Fibroblast of skin of abdomen (primary cell): ENCODE data around the gene BNC2.

Experiments used
- DNase-seq: peaks from one replicate; pipeline ENCODE4 v3.0.0-alpha.2; 2013

BNC2 gene

DNA sequence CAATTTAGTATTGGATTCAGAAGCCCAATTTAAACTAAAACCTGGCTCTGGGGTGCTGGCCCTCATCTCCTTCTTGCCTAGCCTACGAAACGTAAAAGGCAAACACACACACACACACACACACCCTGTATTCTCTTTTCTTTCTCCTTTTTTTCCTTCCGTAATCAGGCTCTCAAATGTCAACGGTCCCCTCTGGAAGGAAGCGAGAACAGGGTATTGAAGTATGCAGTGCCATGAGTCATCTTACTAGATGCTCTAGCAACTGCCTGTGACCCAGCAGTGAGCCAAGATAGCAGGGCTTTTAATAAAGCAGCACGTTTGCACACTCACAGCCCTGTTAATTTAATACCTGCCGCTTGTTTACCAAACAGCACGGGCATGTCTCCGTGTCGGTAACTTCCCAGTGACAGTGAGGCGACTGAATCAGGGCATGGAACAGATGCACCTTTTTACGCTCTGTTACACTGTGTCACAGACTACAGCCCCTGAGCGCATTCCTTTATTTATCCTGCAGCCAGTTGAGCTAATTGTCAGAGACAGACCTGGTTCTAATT is 243.8 kb downstream of the BNC2 start:
- DNase-seq: peak; percentile 83

DNA sequence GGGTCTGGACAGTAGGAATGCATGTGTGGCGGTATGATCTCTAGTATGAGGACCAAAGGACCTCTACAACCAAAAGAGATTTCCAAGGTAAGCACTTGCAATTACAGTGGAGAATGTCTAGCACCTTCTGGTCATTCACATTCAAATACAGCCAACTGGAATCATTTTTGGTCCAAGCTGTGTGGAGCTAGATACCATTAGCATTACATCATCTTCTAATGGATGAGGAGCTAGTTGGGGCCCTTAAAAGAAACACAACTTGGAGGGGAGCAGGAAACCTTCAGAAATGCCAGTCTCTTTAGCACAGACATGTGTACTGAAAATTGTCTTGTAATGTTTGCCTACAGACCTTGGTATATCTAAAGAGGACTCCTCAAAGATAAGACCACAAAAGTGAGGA is 244.7 kb downstream of the BNC2 start:
- DNase-seq: peak; percentile 71

DNA sequence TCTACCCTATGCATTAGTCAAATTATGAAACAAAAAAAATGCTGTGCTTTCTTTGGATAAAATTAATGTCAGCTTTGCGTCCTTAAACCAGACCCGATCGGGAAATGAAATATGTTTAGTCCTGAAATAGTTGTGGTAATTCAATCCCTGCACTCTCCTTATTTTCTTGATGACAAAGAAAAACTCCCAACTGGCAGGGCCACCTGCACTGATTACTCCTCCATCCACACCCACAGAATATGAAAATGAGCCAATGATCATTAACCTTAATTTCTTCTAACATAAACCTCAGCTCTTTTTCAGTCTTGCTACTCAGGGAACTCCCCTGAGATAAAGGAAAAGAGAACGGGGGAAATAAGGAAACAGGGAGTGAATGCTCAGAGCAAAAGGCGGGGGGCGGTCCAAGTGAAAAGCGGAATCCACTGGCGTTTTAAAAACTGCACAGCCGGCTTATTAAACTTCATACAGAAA is 245.3 kb downstream of the BNC2 start:
- DNase-seq: no peak

DNA sequence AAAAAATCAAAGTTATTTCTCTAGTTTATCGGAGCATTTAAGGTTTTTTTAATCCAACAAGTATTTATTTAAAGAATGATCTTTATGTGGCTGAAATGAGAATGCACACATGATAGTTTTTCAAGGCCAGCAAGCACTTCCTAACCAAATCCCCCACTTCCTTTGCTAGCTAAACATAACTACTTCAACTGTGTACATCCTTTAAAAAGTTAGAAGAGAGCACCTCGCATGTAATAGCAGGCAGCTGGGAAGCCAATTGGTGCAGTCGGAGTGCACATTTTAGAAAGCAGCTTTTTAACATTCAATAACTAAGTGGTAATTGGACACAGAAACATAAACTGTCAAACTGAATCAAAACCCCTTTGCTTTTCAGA is 245.7 kb downstream of the BNC2 start:
- DNase-seq: no peak

DNA sequence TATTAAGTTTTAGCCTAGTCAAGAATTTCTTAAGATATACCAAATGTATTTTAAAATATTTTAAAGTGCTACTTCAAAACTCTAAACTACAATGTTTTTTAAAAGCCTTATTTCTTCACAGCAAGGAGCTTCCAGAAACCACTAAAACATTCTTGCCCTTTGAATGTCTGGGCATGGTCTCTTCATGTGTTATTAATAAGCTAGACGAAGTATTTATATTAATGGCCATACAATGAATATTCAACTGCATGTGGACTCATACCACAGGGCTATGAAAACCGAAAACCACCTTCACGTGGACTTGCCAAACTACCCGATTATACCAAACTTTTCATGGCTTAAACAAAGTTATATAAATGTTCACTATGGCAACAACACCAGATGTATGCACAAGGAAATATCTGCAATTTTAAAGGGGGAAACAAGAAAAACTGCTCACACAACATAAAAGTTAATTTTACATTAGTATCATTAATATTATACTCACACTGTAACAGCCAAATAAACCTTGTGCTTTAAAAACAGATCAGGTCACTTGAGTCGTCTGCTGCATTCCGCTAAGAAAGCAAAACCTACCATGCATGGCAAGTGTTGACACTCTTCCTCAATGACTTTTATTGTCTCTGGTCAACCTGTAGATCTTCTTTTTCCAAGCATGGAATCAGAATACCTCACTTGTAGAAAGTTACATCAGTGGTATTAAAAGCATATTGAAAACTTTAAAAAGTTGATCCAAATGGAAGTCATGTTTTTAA is 246.3 kb downstream of the BNC2 start:
- peak; percentile 51 for DNase-seq

DNA sequence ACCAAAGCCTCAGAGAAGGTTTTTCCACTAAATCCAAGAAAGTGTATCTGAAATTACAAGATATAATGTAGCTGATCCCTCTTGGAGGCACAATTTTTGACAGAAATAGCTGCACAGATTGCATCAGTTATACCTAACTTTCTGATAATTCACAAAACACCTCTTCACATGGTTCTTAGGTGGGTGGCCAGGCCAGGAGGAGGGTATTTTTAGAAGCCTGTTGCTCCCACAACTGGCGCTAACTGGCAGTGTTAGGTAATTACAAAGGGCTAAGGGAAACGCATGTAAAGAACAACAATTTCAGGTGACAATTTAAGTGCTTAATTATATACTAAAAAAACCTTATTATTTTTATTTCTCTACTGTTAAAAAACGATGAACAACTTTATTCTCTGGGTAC is 247.9 kb downstream of the BNC2 start:
- DNase-seq: no peak

DNA sequence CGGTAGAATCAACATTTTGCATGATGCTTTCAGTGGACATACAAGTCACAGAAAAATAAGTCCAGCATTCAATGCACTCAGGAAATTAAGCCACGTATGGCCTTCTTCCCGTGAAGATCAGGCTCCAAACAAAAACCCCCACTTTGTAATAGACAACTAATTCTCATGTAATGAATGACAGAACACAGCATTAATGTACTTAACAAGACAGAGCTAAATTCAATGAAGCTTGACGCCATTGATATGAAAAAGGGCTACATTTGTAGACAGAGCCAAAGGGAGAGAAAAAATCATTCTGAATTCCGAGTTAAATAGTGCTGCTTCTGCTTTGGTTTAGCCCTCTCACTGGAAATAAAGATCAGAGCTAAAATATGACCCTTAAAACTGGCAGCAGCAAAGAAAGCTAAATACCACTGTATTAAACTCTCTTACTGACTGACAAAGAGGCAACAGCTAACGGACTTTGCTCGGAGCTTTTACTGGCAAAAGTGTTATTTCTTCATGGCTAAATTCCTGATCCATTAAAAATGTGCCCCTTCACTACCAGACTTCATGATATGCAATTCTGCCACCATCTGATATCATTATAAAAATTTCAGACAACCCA is 250.5 kb downstream of the BNC2 start:
- no peak for DNase-seq

DNA sequence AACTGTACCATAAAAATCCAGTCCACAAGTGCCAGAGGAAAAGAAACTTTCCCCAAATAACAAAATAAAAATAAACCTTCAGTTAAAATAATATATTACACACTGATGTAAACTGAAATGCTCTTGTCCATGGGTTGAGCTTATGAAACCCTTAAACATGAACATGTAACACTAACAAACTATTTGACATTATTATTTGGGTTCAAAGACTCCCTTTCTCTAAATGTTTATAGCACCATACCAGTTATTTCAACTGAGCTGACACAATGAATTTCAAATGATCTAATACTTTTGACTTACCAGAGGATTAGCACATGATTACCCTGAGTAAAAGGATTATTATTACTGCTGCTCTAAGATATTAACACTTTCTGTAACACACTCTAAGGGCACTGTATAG is 251.1 kb downstream of the BNC2 start:
- no peak for DNase-seq

DNA sequence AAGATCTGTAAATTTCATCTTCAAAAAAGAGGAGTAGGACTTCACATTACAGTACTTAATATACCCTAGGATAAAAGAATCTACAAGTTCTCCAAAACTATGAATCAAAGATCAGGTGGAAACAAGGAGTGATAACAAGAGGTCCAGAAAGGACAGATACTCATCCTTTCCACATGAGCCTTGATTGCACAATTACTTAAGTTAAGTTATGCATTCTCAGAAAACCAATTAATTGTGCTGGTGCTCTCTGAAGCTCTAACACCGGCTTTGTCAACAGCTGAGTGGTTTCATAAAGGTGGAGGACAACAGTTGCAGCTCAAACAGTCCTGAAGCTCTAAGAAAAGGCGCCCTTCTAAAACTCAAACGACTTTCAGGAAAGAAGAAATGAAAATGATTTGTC is 251.9 kb downstream of the BNC2 start:
- no peak for DNase-seq

DNA sequence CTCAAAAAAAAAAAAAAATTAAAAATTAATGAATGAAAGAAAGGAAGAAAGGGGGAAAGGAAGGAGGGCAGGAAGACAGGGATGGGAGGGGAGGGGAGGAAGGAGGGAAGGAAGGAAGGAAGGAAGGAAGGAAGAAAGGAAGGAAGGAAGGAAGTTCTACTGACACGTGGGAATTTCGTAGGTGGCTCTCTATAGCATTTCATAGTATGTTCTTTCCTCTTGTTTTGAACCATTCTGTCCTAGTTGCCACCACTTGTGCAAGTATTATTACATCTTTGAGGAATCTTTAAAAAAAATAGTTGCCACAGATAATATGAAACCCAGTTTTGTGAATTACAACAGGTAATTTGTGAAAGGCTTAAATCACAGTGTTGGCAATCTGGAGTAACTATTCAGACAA is 253.8 kb downstream of the BNC2 start:
- no peak for DNase-seq

DNA sequence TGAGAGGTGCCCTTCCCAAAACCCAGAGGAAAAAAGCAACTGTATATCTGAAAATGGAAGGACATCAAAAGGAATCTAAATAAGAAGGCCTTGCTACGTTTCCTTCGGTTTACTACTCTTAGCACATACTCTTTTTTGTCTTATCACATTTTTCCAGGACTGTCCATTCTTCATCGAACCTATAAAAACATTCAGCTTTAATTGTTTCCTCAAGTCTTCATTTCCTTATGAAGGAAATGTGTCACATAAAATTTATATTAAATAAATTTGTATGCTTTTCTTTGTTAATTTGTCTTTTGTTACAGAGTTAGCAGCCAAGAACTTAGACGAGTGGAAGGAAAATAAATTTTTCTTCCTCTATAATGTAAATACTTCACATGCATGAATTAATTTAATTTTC is 255.0 kb downstream of the BNC2 start:
- DNase-seq: no peak

DNA sequence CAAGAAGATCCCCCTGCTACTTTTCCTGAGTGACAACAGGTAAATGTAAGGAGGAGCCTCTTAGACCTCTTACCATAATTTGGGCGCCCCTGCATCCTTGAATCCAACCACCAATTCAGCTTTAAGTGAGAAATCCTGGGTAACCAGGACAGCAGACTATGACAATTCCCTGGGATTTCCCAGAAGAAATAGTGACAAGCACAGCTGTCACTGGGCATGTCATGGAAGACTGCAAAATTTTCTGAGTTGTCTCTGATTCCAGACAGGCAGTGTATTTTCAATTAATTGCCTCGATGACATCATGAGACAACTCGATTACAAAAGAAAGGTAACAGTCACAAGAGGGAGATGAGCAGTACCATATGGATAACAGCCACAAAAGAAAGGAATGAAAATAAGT is 256.9 kb downstream of the BNC2 start:
- no peak for DNase-seq

DNA sequence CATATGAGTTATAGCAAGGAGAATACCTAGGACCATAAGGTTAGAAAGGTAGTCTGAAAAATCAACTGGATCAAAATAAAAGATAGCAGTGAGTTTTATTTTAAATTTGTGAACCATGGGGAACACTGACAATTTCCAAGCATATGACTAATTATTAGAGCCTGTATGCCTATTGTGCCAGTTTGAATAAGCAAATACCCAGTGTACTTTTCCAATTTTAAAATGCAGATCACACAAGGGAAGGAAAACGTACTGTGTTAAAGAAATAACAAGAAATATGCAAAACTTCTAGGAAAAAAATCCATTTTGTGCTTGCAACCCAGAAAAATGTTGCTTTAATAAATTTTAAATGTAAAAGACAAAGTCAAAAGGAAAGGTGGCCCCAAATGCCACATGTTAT is 257.4 kb downstream of the BNC2 start:
- no peak for DNase-seq

DNA sequence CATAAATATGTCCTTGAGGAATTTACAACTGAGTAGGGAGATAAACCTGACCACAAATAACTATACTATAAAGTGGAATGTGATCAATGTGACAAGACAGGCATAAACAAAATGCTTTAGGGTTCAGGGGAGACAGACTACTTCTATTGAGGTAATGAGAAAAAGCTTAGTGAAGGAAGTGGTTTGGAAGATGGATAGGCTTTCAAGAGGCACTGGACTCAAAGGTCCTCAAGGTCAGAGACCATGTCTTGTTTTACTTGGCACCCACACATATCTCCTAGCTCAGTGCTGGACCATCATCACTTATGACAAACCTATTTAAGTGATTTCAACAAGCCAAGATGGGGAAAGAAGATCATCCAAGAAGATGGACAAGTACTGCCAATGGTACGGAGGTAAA is 257.8 kb downstream of the BNC2 start:
- DNase-seq: peak; percentile 56

DNA sequence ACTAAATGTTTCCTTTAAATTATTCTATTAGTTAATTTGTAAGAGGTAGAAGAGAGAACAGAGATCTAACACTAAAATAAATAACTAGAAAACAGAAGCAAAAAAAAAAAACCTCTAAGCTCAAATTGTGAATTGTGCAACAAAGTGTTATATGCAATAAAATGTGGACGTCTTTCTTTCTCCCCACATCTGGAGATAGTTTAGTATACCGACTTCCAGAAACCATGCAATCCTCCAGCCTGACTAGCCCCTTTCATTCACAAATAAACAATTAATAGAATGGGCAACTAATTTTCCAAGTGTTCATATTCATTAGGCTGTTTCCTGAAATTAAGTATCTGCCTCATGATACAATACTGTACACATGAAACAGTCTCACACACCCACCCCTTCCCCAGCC is 258.5 kb downstream of the BNC2 start:
- DNase-seq: peak; percentile 84

DNA sequence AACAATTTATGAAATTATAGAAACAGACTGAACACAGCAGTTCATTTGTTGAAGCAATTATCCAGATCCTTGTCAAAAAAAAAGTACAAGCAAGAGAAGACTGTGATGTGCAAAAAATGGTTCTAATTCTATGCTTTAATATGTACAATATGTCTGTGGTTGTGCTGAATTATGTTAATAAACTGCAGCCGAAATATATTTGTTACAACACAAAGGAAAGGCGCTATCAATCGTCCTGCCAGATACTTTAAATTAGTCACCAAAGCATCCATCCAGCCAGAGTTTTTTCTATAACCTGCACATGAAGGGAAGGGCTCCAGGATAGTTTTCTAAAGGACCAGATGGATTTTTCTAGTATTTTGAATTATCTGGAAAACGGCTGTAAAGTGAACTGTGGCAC is 259.5 kb downstream of the BNC2 start:
- DNase-seq: peak; percentile 88

DNA sequence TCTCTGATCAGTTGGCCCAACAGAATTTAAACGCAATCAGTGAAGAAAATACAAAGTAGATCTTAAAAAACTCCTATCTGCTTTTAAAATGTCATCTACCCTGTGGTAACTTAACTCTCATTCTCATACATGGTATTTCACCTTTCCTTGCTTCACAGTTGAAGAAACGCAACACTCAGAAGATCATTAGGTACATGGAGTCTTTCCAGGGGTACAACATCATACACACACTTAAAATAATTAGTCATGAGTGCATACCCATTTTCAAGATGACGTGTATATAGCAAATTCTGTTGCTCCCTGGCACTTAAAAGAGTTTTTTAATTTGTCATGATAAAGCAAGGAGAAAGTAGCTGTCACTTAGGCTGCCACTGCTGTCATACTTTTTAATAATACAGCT is 259.9 kb downstream of the BNC2 start:
- DNase-seq: no peak

DNA sequence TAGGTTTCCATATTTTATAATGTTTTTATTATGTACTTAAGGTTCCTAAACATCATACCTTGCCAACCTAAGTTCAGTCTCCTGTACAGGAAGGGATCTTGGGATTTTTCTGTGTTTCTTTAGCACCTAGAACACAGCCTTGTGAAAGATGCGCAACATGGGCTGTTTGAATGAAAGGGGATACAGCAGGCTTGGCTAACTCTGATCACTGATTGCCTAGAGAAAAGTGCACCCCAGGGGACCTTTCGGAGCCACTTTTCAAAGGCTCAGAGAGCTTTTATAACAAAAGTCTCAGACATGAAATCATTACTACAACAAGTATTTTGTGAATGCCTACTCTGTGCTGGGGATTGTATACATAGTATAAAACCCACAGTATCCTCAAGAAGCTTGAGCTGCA is 261.6 kb downstream of the BNC2 start:
- DNase-seq: no peak

DNA sequence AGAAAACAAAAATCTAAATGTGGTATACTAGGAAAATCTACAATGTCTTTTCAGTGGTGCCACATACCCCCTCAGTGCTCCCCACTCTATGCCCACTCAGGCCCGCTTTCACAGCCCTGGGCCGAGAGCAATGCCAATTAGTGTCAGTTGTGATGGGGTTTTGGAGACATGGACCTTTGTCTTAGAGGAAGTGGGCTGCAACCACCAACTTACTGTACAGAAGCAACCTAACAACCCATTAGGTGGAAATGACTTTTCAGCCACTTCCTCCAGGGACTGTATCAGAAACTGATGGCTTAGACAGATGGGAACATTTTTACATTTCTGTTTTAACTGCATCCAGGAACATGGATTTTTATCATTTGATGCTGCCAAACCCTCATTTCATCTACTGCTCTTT is 268.0 kb downstream of the BNC2 start:
- DNase-seq: no peak

DNA sequence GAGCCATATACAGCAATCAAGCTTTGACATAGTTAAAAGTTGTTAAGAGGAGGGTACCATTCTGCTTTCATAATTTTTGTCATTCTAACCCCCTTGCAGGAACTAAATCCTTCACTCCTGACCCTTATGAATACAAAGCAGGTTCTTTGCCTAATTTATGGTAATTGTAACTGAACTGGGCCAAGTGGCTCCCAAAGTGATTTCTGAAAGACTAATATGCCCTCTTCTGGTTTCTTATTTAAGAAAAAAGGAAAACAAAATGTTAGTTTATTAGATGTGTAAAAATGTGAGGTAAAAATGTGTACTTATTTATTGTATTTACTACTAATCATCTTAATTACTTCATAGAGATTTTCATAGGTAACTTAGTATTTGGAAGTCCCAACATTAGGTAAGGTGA is 268.5 kb downstream of the BNC2 start:
- no peak for DNase-seq

DNA sequence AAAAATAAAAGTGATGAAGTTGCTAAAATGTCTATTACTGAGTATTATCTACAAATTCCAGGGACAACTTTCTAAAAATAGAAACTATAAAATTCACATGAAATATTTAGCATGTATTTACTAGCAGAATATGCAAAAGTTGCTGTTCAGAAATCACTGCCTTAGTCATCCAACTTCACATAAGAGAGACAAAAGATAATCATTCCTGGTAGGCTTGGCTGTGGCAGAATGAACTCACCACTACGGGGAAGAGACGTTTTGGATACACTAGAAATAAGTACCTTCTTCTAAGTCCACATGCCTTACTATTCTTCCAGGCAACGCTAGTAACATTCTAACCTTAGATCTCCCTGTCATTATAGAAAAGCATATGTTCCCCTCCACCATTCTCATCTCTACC is 272.2 kb downstream of the BNC2 start:
- no peak for DNase-seq

DNA sequence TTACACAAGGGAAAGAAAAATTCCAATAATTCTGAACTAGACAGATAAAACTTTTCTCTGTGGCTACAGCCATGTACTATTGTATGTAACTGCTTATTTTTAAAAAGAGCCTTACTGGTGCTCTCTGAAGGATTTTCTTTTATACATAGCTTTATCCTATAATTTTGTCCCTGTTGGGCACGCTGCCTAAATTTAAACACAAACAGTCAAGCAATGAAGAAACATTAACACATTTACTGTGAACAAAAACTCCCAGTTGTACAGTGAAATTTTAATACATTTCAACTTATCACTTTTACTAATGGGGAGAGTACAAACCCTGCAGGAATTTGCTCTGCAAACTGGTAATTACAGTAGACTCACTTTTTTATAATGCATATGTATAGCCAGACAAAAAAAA is 273.3 kb downstream of the BNC2 start:
- DNase-seq: no peak

DNA sequence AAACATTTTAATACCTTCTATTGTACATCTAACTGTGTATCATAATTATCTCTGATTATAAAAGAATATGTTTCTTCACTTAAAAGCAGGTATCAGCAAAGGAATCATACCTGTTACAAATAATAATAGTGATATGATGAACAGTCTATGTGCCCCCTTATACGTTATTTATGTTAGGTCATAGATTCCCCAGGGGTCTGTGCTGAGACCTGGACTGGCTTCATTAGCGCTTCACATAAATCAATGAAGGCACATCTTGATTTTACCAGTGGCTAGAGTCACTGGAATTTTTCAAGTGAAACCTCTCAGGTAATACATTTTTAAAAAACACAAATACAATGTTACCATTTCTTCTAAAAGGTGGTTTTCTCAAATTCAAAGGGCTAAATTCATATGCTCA is 275.2 kb downstream of the BNC2 start:
- no peak for DNase-seq

DNA sequence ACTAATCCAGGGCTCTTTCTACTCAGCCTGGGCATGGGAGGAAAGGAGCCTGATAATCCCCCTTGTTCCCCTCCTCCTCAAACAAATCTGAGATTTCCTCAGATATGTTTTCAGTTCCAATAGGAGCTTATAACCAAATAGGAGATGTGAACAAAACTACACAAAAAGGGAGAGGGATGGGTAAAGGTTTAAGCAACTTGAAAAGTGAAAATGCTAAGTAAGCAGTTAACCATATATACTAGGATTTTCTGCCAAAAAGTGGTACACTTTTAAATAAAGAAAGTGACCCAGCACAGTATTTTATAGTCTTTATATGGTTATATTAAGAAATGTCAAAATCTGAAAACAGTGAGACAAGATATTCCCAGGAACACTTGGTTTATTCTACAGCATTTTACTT is 275.7 kb downstream of the BNC2 start:
- no peak for DNase-seq
